Measurements from ENCODE around the gene STYXL1.

Gene STYXL1

DNA sequence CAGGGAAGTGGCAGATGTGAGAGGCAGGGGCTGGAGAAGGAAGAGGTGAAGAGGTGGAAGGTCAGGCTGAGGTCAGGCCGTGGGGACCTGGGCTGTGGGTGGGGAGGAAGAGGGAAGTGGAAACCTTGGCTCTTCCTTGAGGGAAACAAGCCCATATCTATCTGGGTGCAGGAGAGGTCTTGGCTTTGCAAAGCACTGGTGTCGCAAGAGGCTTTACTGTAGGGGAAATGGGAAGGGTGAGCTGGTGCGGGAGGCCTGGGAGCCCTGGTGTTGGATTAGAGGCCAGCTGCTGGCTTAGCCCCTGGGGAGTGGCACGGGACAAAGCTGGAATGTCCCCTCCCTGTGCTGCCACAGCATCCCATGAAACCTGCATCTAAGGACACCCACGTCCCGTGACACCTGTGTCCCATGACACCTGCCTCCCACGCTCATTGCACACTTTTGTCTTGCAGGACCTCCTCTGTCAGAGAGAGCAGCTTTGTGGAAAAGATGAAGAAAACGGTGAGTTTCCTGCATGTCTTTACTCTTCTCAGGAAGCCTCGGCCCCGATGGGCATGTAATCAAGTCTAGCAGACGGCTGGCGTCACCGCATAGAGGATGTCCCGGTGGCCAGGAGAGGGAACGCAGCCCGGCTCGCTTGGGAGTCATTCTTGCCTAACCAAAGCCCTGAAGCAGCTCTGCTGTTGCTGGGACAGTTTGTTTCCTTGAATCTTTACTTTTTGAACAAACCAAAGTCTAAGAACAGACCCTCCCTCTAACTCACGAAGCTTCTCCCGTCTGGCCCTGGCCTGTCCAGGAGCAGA lies 75.6 kb downstream of the STYXL1 start:
- no peak overlapping the region for H3K4me3 ChIP-seq (ENCODE audit: low read depth in 1 of 2, low read length in 1 of 2)
- peak overlapping the region; percentile 45 for H3K27ac ChIP-seq
- no peaks in the 10 kb centered on the region for H3K27me3 ChIP-seq
- no peaks in the 10 kb centered on the region for H3K9me3 ChIP-seq
- H3K4me1 ChIP-seq (ENCODE audit: control insufficient read depth in 1 of 2, insufficient read depth in 1 of 2, low read depth in 1 of 2, low read length in 1 of 2), result peaks cover 24 to 25% of the 10 kb centered on the region in 2 experiments
- TF ChIP-seq, protein P1, sequence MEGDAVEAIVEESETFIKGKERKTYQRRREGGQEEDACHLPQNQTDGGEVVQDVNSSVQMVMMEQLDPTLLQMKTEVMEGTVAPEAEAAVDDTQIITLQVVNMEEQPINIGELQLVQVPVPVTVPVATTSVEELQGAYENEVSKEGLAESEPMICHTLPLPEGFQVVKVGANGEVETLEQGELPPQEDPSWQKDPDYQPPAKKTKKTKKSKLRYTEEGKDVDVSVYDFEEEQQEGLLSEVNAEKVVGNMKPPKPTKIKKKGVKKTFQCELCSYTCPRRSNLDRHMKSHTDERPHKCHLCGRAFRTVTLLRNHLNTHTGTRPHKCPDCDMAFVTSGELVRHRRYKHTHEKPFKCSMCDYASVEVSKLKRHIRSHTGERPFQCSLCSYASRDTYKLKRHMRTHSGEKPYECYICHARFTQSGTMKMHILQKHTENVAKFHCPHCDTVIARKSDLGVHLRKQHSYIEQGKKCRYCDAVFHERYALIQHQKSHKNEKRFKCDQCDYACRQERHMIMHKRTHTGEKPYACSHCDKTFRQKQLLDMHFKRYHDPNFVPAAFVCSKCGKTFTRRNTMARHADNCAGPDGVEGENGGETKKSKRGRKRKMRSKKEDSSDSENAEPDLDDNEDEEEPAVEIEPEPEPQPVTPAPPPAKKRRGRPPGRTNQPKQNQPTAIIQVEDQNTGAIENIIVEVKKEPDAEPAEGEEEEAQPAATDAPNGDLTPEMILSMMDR (IDR thresholded peaks at IDR 0.05), result no peak
- H3K36me3 ChIP-seq, result peaks cover 26% of the 10 kb centered on the region

DNA sequence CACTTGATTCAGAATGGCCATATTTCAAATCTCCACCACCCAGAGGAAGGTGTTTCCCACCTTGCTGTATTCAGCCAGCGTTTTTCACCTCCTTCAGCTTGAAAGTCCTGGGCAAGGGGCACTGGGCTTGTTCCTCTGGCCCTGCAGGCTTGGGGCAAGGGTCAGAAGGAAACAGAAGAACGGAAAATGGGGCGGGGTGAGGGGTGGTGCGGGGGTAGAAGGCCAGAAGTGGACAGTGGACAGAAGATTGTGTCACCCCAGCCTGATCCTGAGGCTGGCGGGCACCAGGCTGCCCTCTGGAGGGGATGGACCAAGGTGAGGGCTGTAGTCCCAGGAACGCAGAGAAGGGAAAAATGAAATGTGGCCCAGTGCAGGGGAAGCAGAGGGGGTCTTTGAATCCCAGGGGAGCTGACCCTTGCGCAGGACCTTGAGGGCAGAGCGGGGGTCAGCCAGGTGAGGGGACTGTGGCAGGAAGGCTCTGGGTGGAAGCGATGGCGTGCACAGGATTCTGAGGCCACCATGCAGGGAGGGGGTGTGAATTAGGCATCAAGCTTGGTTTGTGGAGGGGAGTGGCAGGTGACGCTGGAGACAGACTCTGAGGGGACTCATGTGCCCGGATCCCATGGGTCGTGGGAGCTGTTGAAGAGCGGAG lies 76.4 kb downstream of the STYXL1 start:
- Histone ChIP-seq H3K36me3 (peaks cover 26% of the 10 kb centered on the region), H3K4me3 (ENCODE audit: low read depth in 1 of 2, low read length in 1 of 2) (no peak overlapping the region), H3K27me3 (no peaks in the 10 kb centered on the region), H3K9me3 (no peaks in the 10 kb centered on the region), H3K27ac (peak overlapping the region; percentile 45), H3K4me1 (ENCODE audit: control insufficient read depth in 1 of 2, insufficient read depth in 1 of 2, low read depth in 1 of 2, low read length in 1 of 2) (peaks cover 27 to 28% of the 10 kb centered on the region in 2 experiments)
- TF ChIP-seq, protein P1 (IDR thresholded peaks at IDR 0.05), result no peak

GRCh38 chr7:75969704-75970498 lies 77.9 kb downstream of the STYXL1 start:
- TF ChIP-seq, protein P1 (IDR thresholded peaks at IDR 0.05), result no peak
- H3K4me3 ChIP-seq (ENCODE audit: low read depth in 1 of 2, low read length in 1 of 2), result no peak overlapping the region
- no peaks in the 10 kb centered on the region for H3K27me3 ChIP-seq
- H3K4me1 ChIP-seq (ENCODE audit: control insufficient read depth in 1 of 2, insufficient read depth in 1 of 2, low read depth in 1 of 2, low read length in 1 of 2), result peaks cover 27 to 28% of the 10 kb centered on the region in 2 experiments
- H3K9me3 ChIP-seq, result no peaks in the 10 kb centered on the region
- H3K27ac ChIP-seq, result no peak overlapping the region
- H3K36me3 ChIP-seq, result peaks cover 40% of the 10 kb centered on the region

- Histone ChIP-seq H3K36me3 (peaks cover 40% of the 10 kb centered on the region), H3K27ac (no peak overlapping the region)
Measured at GRCh38 chr7:75969182-75969581, 78.6 kb downstream of the STYXL1 start.

GRCh38 chr7:75968561-75969001 lies 79.2 kb downstream of the STYXL1 start:
- Histone ChIP-seq H3K27me3 (no peaks in the 10 kb centered on the region), H3K4me3 (ENCODE audit: low read depth in 1 of 2, low read length in 1 of 2) (no peak overlapping the region), H3K36me3 (peaks cover 34% of the 10 kb centered on the region), H3K4me1 (ENCODE audit: control insufficient read depth in 1 of 2, insufficient read depth in 1 of 2, low read depth in 1 of 2, low read length in 1 of 2) (peaks cover 27 to 28% of the 10 kb centered on the region in 2 experiments), H3K27ac (no peak overlapping the region), H3K9me3 (no peaks in the 10 kb centered on the region)
- TF ChIP-seq, protein P1 (IDR thresholded peaks at IDR 0.05), result no peak

More at GRCh38 chr7:75969182-75969581, 78.6 kb downstream of the STYXL1 start:
- TF ChIP-seq, protein P1 (IDR thresholded peaks at IDR 0.05), result no peak
- Histone ChIP-seq H3K9me3 (no peaks in the 10 kb centered on the region), H3K27me3 (no peaks in the 10 kb centered on the region), H3K4me3 (ENCODE audit: low read depth in 1 of 2, low read length in 1 of 2) (no peak overlapping the region), H3K4me1 (ENCODE audit: control insufficient read depth in 1 of 2, insufficient read depth in 1 of 2, low read depth in 1 of 2, low read length in 1 of 2) (peaks cover 27 to 28% of the 10 kb centered on the region in 2 experiments)
